Mesothelial cell of epicardium (in vitro differentiated cells): ENCODE data around the gene FAM163B. TPM values are rescaled to one million over a fixed set of nuclear protein-coding genes. Genes with fewer than 3 reads are reported as not detected.

ENCODE experiments used
- DNase-seq, 2 experiments: peaks; one replicate each; pipeline ENCODE4 v3.0.0; 2021; ENCODE audit warnings: low spot score in 2 of 2; ENCODE audit not compliant: unreplicated experiment in 2 of 2
- H3K27ac Mint-ChIP-seq: 2 replicates; pipeline ENCODE4 v1.8.0; 2021; ENCODE audit warnings: mixed read lengths
- H3K27me3 Mint-ChIP-seq: 2 replicates; pipeline ENCODE4 v1.8.0; 2021; ENCODE audit warnings: low read depth, mixed read lengths
- H3K36me3 Mint-ChIP-seq: 2 replicates; pipeline ENCODE4 v1.8.0; 2021; ENCODE audit warnings: mixed read lengths
- H3K4me1 Mint-ChIP-seq: 2 replicates; pipeline ENCODE4 v1.8.0; 2021; ENCODE audit warnings: mixed read lengths
- H3K4me3 Mint-ChIP-seq: 2 replicates; pipeline ENCODE4 v1.8.0; 2021; ENCODE audit warnings: mild to moderate bottlenecking, moderate library complexity, mixed read lengths
- H3K9me3 Mint-ChIP-seq: 2 replicates; pipeline ENCODE4 v1.8.0; 2021; ENCODE audit warnings: mixed read lengths
- total RNA-seq: library from RNA; stranded (reverse); gene quantifications from 3 replicates; pipeline ENCODE4 v1.2.1, GENCODE V29; 2021
- TF ChIP-seq, protein P1 (sequence below): fragments of 200-600 bp; sonication (generic); IDR thresholded peaks from one replicate; pipeline ENCODE4 v1.5.0; 2021; ENCODE audit warnings: antibody characterized with exemption; ENCODE audit not compliant: unreplicated experiment

FAM163B gene
- total RNA-seq, 1 donor from 2014 or later, result 0.72 TPM

DNA sequence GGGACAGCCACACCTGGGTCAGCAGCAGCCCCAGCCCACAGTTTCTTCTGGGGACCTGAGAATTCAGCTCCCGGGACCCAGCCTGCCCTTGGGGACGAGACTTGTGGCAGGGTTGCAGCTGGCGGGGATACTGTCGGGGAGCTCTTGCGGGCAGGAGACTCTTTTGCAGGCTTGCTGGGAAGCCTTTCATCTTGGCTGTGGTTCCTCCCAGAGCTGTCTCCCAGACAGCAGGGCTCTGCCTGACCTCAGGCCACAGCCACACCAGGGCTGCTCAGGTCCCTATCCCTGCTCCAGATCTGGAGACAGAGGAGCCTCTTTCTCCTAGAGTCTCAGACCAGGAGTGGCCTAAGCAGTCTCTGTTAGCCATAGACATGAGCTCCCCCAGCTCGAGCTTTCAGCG, 79.7 kb downstream of the FAM163B start:
- Mint-ChIP-seq H3K9me3 (no peaks in the 10 kb centered on the region), H3K27ac (no peak overlapping the region), H3K36me3 (no peaks in the 10 kb centered on the region), H3K4me1 (peaks cover 62% of the 10 kb centered on the region), H3K27me3 (no peaks in the 10 kb centered on the region), H3K4me3 (no peak overlapping the region)
- no peak for DNase-seq
- TF ChIP-seq, protein P1, sequence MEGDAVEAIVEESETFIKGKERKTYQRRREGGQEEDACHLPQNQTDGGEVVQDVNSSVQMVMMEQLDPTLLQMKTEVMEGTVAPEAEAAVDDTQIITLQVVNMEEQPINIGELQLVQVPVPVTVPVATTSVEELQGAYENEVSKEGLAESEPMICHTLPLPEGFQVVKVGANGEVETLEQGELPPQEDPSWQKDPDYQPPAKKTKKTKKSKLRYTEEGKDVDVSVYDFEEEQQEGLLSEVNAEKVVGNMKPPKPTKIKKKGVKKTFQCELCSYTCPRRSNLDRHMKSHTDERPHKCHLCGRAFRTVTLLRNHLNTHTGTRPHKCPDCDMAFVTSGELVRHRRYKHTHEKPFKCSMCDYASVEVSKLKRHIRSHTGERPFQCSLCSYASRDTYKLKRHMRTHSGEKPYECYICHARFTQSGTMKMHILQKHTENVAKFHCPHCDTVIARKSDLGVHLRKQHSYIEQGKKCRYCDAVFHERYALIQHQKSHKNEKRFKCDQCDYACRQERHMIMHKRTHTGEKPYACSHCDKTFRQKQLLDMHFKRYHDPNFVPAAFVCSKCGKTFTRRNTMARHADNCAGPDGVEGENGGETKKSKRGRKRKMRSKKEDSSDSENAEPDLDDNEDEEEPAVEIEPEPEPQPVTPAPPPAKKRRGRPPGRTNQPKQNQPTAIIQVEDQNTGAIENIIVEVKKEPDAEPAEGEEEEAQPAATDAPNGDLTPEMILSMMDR, result no peak

DNA sequence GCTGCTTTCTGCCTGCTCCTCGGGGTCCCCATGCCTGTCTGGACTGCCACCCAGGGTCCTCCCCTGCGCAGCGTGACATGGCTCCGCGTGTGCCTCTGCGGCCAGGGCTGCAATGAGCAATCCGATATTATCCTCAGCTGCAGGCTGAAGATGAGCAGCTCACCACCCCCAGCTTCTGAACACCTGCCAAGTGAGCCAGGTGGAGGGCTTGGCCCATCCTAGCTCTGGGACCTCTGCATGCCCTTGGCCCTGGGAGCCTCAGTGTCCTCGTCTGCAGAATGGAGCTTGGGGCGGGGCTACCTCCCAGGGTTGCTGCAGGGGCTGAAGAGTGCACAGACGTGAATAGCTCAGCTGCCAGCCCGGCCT, 80.3 kb downstream of the FAM163B start:
- Mint-ChIP-seq H3K36me3 (no peaks in the 10 kb centered on the region), H3K9me3 (no peaks in the 10 kb centered on the region), H3K27me3 (no peaks in the 10 kb centered on the region), H3K4me3 (no peak overlapping the region), H3K4me1 (peaks cover 60% of the 10 kb centered on the region), H3K27ac (no peak overlapping the region)
- TF ChIP-seq, protein P1, result no peak
- DNase-seq, result no peak

DNA sequence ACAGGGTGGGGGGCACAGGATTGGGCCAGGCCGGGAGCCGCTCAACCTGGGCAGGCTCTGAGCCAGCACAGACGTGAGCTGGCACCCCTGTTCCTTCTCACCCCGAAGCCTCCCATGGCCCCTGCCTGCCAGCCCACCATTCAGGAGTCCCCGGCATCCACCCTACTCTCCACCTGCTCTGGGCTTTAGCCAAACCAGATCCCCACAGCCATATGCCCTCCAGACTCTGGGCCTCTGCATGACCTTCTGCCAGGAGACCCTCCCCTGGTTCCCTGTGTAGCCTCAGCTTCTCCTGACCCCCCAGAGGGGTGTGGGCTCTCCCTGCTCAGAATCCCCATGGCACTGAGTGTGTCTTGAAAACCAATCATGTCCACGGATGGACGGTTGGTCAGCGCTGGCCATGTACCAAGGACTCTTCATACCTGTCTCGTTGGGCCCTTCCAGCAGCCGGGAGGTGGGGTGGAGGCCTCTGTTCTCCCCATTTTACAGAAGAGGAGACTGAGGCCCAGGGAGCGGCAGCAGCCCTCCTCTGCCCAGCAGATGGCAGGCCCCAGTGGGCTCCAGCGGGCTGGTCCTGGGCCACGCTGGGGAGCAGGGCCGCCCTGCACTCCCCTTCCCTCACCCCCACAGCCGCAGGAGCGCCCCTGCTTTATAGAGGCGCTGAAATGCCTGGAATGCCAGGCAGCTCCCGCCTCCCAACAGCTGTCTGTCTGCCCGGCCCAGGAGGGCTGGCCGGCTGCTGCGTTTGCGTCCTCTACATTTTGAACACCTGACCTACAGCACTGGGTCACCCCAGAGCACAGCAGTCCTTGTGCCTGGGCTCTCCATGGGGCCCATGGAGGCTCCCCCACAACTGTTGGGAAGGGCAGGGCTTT, 81.0 kb downstream of the FAM163B start:
- H3K4me1 Mint-ChIP-seq, result peaks cover 62% of the 10 kb centered on the region
- H3K9me3 Mint-ChIP-seq, result no peaks in the 10 kb centered on the region
- H3K36me3 Mint-ChIP-seq, result no peaks in the 10 kb centered on the region
- no peak overlapping the region for H3K4me3 Mint-ChIP-seq
- TF ChIP-seq, protein P1, result no peak
- H3K27ac Mint-ChIP-seq, result no peak overlapping the region
- no peaks in the 10 kb centered on the region for H3K27me3 Mint-ChIP-seq
- no peak for DNase-seq

DNA sequence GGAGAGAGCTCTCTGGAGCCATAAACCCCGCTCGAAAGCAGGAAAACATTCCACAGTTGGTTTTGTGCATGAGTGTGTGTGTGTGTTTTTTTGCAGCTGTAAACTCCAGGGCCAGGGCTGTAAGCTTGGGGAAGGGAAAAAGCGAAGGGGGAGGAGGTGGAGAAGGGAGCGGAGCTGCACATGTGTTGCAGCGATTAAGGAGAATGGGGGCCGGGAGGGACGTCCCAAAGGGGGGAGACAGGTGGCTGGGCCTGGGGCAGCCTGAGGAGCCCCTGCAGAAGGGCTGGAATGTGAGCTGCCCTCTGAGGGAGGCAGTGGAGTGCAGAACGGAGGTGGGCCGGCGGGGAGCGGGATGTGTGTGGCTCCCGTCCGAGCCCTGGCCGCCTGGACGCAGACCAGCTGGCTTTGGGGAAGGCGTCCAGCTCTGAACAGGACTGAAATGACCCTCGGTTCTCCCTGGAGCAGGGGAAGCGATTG, 81.7 kb downstream of the FAM163B start:
- TF ChIP-seq, protein P1, result no peak
- H3K9me3 Mint-ChIP-seq, result no peaks in the 10 kb centered on the region
- DNase-seq, result no peak
- H3K27ac Mint-ChIP-seq, result peak overlapping the region; percentile 88
- peaks cover 57% of the 10 kb centered on the region for H3K4me1 Mint-ChIP-seq
- peak overlapping the region; percentile 40 for H3K4me3 Mint-ChIP-seq
- H3K27me3 Mint-ChIP-seq, result no peaks in the 10 kb centered on the region
- H3K36me3 Mint-ChIP-seq, result no peaks in the 10 kb centered on the region

Other genes with a start within 250 kb of the FAM163B start
- gene SURF4, start 233.3 kb downstream of the FAM163B start, total RNA-seq, result 147 to 152 TPM (median 149 TPM) in 3 replicates
- 6.6 to 7.5 TPM (median 6.7 TPM) in 3 replicates for gene STKLD1, start 233.0 kb downstream of the FAM163B start, total RNA-seq
- gene REXO4, start 191.4 kb downstream of the FAM163B start, total RNA-seq, result 26.1 to 28.2 TPM (median 27.0 TPM) in 3 replicates
- 20.7 to 21.6 TPM (median 21.3 TPM) in 3 replicates for gene ADAMTS13, start 187.0 kb downstream of the FAM163B start, total RNA-seq
- gene CACFD1, start 149.4 kb downstream of the FAM163B start, total RNA-seq, result 35.4 to 44.5 TPM (median 40.2 TPM) in 3 replicates
- gene SLC2A6, start 130.3 kb downstream of the FAM163B start, total RNA-seq, result 8.2 to 9.0 TPM (median 8.2 TPM) in 3 replicates
- gene MYMK, start 84.4 kb downstream of the FAM163B start, total RNA-seq, result not detected in 3 replicates
- 6.2 to 7.0 TPM (median 6.5 TPM) in 3 replicates for gene ADAMTSL2, start 74.7 kb downstream of the FAM163B start, total RNA-seq
- not detected in 3 replicates for gene DBH, start 27.0 kb upstream of the FAM163B start, total RNA-seq
- gene SARDH, start 129.0 kb upstream of the FAM163B start, total RNA-seq, result 11.8 to 13.9 TPM (median 12.9 TPM) in 3 replicates